Kidney (tissue), 14 donors: ENCODE data around the gene DFFA. TPM values are rescaled to one million over a fixed set of nuclear protein-coding genes. Genes with fewer than 3 reads are reported as not detected.
"Not testable (repeated sequence)": the region's sequence is repeated elsewhere in the genome, so short reads cannot be mapped to it uniquely, and the experiment has no call there.

Source experiments
- DNase-seq, 5 donors: peaks; one replicate each; pipeline ENCODE4 v3.0.0-alpha.2; 2013 to 2020
- FAIRE-seq: peaks from 2 replicates; lab custom pipeline; 2012; peaks lifted over from hg19 to GRCh38; lab: Jason Lieb, UNC
- H3K27ac ChIP-seq, 2 donors: one replicate each; pipeline ENCODE4 v1.7.0; 2013; ENCODE audit warnings: low read depth in 2 of 2, low read length in 2 of 2, inconsistent platforms in 1 of 2
- H3K27me3 ChIP-seq: one replicate; pipeline ENCODE4 v1.7.1; 2013; ENCODE audit warnings: low read length, inconsistent platforms; ENCODE audit not compliant: control insufficient read depth, insufficient read depth
- H3K36me3 ChIP-seq, 3 donors: one replicate each; pipeline versions ENCODE4 v1.7.0 to v1.7.1; 2013; ENCODE audit warnings: low read length in 3 of 3, control low read depth in 1 of 3, inconsistent platforms in 1 of 3; ENCODE audit not compliant: insufficient read depth in 3 of 3, control insufficient read depth in 2 of 3
- H3K4me1 ChIP-seq, 3 donors: one replicate each; pipeline versions ENCODE4 v1.7.0 to v1.7.1; 2013; ENCODE audit warnings: low read length in 3 of 3, inconsistent platforms in 1 of 3, low read depth in 1 of 3; ENCODE audit not compliant: control insufficient read depth in 2 of 3, insufficient read depth in 2 of 3
- H3K4me3 ChIP-seq, 3 donors: one replicate each; pipeline versions ENCODE4 v1.7.0 to v1.8.1; 2013; ENCODE audit warnings: low read length in 3 of 3, control low read depth in 1 of 3, inconsistent platforms in 1 of 3
- H3K9ac ChIP-seq, 3 donors: one replicate each; pipeline versions ENCODE4 v1.7.0 to v1.7.1; 2013; ENCODE audit warnings: low read length in 3 of 3, control low read depth in 1 of 3, inconsistent platforms in 1 of 3
- H3K9me3 ChIP-seq, 3 donors: one replicate each; pipeline versions ENCODE4 v1.7.0 to v1.7.1; 2013; ENCODE audit warnings: low read length in 3 of 3, control low read depth in 1 of 3, inconsistent platforms in 1 of 3; ENCODE audit not compliant: control insufficient read depth in 2 of 3, insufficient read depth in 1 of 3
- intact Hi-C: fragments of 100-400 bp; cut with DNase I; formaldehyde crosslinking; loops from one replicate; pipeline ENCODE4 v1.11.1; 2022
- polyA plus RNA-seq: library from polyadenylated mRNA; stranded (reverse); fragments of 350-450 nt; fragmentation: Illumina TruSeq; extraction: RNeasy Lipid Tissue Mini Kit (QIAGEN cat#74804); gene quantifications from one replicate; pipeline ENCODE4 v1.2.3, GENCODE V29; 2014; ENCODE audit warnings: low read depth, low replicate concordance; ENCODE audit not compliant: insufficient read depth
- total RNA-seq: library from RNA; stranded (reverse); fragmentation: NEBNext Ultra II Directional; extraction: Animal tissue kit (Norgen Biotek cat#: 25700); gene quantifications from one replicate; pipeline ENCODE4 v1.2.1, GENCODE V29; 2021
- TF ChIP-seq, protein P1 (sequence below): IDR thresholded peaks from 3 replicates; pipeline ENCODE4 v1.5.1; 2012; ENCODE audit warnings: mild to moderate bottlenecking, moderate library complexity, borderline replicate concordance; ENCODE audit not compliant: insufficient read depth; ENCODE audit errors: extremely low read depth
- donor health status: control.
- donor health status: control.
- donor health status: control.
- donor health status: control.
- donor health status: control.
- donor health status: DM: yes; HTN: yes; CAD: no.
- donor health status: Normal renal cell carcinoma (clear cell type).

Gene DFFA
- total and polyA plus RNA-seq, 2 donors from 2014 or later = 27.2 to 33.4 TPM

DNA sequence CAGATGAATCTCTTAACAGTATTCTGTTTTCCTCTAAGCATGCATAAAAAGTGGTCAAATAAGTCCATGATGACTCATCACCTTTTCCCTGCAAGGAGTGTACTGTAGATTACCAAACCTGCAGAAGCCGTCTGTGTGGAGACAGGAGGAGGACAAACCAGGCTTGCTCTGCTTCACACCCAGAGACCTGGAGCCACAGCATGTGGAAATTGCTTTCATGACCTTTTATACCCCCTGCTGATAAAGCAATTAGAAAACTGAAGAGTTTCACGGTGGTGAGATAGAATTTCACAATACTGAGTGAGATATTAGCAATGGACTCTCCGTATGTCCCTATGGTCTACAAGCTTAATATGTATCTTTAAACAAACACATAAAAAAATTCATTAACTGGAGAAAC lies 13.1 kb downstream of the DFFA start:
- Histone ChIP-seq H3K36me3 (peaks cover 0 to 17% (median 13%) of the 10 kb centered on the region in 3 donors), H3K9me3 (no peaks in the 10 kb centered on the region), H3K4me3 (no peak overlapping the region), H3K27me3 (no peaks in the 10 kb centered on the region), H3K27ac (no peak overlapping the region), H3K9ac (no peak overlapping the region), H3K4me1 (peaks cover 0 to 2% (median 0%) of the 10 kb centered on the region in 3 donors)
- DNase-seq (no peak), FAIRE-seq (no peak)
- TF ChIP-seq, protein P1, sequence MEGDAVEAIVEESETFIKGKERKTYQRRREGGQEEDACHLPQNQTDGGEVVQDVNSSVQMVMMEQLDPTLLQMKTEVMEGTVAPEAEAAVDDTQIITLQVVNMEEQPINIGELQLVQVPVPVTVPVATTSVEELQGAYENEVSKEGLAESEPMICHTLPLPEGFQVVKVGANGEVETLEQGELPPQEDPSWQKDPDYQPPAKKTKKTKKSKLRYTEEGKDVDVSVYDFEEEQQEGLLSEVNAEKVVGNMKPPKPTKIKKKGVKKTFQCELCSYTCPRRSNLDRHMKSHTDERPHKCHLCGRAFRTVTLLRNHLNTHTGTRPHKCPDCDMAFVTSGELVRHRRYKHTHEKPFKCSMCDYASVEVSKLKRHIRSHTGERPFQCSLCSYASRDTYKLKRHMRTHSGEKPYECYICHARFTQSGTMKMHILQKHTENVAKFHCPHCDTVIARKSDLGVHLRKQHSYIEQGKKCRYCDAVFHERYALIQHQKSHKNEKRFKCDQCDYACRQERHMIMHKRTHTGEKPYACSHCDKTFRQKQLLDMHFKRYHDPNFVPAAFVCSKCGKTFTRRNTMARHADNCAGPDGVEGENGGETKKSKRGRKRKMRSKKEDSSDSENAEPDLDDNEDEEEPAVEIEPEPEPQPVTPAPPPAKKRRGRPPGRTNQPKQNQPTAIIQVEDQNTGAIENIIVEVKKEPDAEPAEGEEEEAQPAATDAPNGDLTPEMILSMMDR = no peak
- intact Hi-C loops = no loop called here

DNA sequence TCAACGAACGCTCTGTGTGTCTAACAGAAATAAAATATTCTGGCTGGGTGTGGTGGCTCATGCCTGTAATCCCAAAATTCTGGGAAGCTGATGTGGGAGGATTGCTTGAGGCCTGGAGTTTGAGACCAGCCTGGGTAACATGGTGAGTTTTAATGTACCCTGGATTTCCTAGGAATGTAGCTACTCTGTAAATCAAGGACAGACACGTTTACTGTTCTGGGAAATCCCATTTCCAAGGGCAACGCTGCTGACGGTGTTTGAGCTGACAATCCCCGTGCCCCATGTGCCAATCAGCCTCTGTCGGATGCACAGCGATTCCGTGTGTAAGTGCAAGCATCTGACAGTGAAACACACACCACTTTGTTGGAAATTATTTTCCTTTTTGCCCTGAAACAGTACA lies 14.5 kb downstream of the DFFA start:
- intact Hi-C loops = no loop called here
- FAIRE-seq (no peak), DNase-seq (no peak)
- Histone ChIP-seq H3K36me3 (peaks cover 0 to 12% (median 8%) of the 10 kb centered on the region in 3 donors), H3K4me3 (peak overlapping the region in 1 of 3 donors; percentile 13), H3K4me1 (peaks cover 0 to 2% (median 0%) of the 10 kb centered on the region in 3 donors), H3K27ac (no peak overlapping the region), H3K9me3 (no peaks in the 10 kb centered on the region), H3K9ac (no peak overlapping the region), H3K27me3 (no peaks in the 10 kb centered on the region)
- TF ChIP-seq, protein P1 = no peak

DNA sequence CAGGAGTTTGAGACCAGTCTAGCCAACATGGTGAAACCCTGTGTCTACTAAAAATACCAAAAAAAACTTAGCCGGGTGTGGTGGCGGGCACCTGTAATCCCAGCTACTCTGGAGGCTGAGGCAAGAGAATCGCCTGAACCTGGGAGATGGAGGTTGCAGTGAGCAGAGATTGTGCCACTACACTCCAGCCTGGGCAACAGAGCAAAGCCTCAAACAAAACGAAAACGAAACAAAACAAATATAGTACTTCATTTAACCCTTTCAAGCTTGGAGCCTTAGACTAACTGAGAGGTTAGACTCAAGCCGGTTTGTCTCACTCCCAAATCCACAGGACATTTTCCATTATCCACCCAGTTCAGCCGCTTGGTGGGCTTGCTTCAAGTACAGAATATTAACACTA lies 14.9 kb downstream of the DFFA start:
- intact Hi-C loops, H3K27me3 ChIP-seq, FAIRE-seq, H3K27ac ChIP-seq, H3K36me3 ChIP-seq, H3K9me3 ChIP-seq, H3K4me1 ChIP-seq, DNase-seq, H3K9ac ChIP-seq: not testable (repeated sequence)
- peak overlapping the region in 1 of 3 donors; percentile 13 for H3K4me3 ChIP-seq

DNA sequence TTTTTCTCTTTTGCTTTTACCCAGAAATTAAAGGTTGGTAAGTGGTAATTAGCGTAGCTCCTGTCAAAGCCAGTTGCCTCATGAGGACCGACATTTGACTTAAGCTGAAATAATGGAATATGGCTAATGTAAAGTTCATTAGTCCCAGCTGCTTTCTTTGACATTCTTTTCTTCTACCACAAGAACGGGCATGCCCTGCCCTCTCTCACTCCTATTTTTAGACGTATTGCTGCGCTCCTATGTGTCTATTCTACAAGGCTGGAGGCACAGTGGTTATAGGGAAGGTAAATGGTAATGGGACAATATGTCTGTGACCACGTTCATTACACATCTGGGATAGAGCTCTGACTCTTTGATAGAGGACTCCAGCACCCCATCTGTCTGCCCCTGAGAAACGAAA lies 15.7 kb downstream of the DFFA start:
- Histone ChIP-seq H3K27ac (no peak overlapping the region), H3K27me3 (no peaks in the 10 kb centered on the region), H3K4me1 (peaks cover 0 to 2% (median 0%) of the 10 kb centered on the region in 3 donors), H3K36me3 (peaks cover 0 to 6% (median 2%) of the 10 kb centered on the region in 3 donors), H3K9me3 (no peaks in the 10 kb centered on the region), H3K9ac (no peak overlapping the region), H3K4me3 (no peak overlapping the region)
- TF ChIP-seq, protein P1 = no peak
- no peak for DNase-seq
- no peak for FAIRE-seq
- intact Hi-C loops = no loop called here
